K562 (cell line): ENCODE measurements around the gene GALR3. TPM values are rescaled to one million over a fixed set of nuclear protein-coding genes. Genes with fewer than 3 reads are reported as not detected.

Experiments used
- ARHGAP35 ChIP-seq: fragments of 450-650 bp; IDR thresholded peaks from 2 replicates; pipeline ENCODE4 v1.6.1; 2018; ENCODE audit not compliant: partially characterized antibody
- ARID1B ChIP-seq: fragments of 450-650 bp; IDR thresholded peaks from 2 replicates; pipeline ENCODE4 v1.6.1; 2016; ENCODE audit warnings: antibody characterized with exemption, mild to moderate bottlenecking, inconsistent platforms
- ATF2 ChIP-seq: sonication (generic); formaldehyde crosslinking; IDR thresholded peaks from 2 replicates; pipeline ENCODE4 v1.8.1; 2022; ENCODE audit warnings: missing genetic modification reagents
- BRF2 ChIP-seq: IDR thresholded peaks from 3 replicates; pipeline ENCODE4 v1.6.1; 2011; ENCODE audit warnings: borderline replicate concordance, mild to moderate bottlenecking; ENCODE audit not compliant: insufficient read length, insufficient read depth
- CBX3 ChIP-seq, 2 experiments: IDR thresholded peaks; 1 replicate in 1 of 2; 2 replicates in 1 of 2; pipeline ENCODE4 v1.6.1; 2012; ENCODE audit warnings: inconsistent platforms in 2 of 2, low read length in 2 of 2, borderline replicate concordance in 1 of 2, control low read depth in 1 of 2
- ELF1 ChIP-seq: fragments of 200-800 bp; sonication (Bioruptor generic); IDR thresholded peaks from 2 replicates; pipeline ENCODE4 v1.6.1; 2016; ENCODE audit warnings: missing genetic modification characterization, missing compliant biosample characterization
- ESRRA ChIP-seq: fragments of 450-650 bp; IDR thresholded peaks from 2 replicates; pipeline ENCODE4 v1.6.1; 2014; ENCODE audit warnings: low read depth, mild to moderate bottlenecking, moderate library complexity, borderline replicate concordance
- PCBP2 ChIP-seq: fragments of 200-400 bp; formaldehyde crosslinking; IDR thresholded peaks from 2 replicates; pipeline ENCODE4 v1.6.1; 2018; ENCODE audit warnings: low read length, low read depth, mild to moderate bottlenecking, moderate library complexity; ENCODE audit not compliant: poor library complexity, severe bottlenecking
- PHTF2 ChIP-seq: fragments of 250-450 bp; sonication (Bioruptor Pico); IDR thresholded peaks from 2 replicates; pipeline ENCODE4 v1.5.0; 2021; ENCODE audit warnings: mild to moderate bottlenecking
- SMARCA4 ChIP-seq: fragments of 450-650 bp; IDR thresholded peaks from 2 replicates; pipeline ENCODE4 v1.6.1; 2016
- TAF15 ChIP-seq: fragments of 200-400 bp; formaldehyde crosslinking; IDR thresholded peaks from 2 replicates; pipeline ENCODE4 v1.6.1; 2017; ENCODE audit warnings: mild to moderate bottlenecking, low read depth, low read length, moderate library complexity
- XRCC3 ChIP-seq: fragments of 450-650 bp; IDR thresholded peaks from 2 replicates; pipeline ENCODE4 v1.6.1; 2017; ENCODE audit warnings: mild to moderate bottlenecking, moderate library complexity
- ZNF280A ChIP-seq: fragments of 450-650 bp; IDR thresholded peaks from 2 replicates; pipeline ENCODE4 v1.6.1; 2018; ENCODE audit warnings: mild to moderate bottlenecking, low read depth; ENCODE audit not compliant: partially characterized antibody
- ZNF316 ChIP-seq: fragments of 450-650 bp; IDR thresholded peaks from 2 replicates; pipeline ENCODE4 v1.6.1; 2016
- ZNF589 ChIP-seq: fragments of 200-800 bp; sonication (Bioruptor generic); IDR thresholded peaks from 2 replicates; pipeline ENCODE4 v1.6.1; 2016; ENCODE audit warnings: low read depth, missing genetic modification characterization, missing compliant biosample characterization
- ZNF609 ChIP-seq: sonication (generic); formaldehyde crosslinking; IDR thresholded peaks from 2 replicates; pipeline ENCODE4 v1.8.1; 2023; ENCODE audit warnings: missing genetic modification reagents, mild to moderate bottlenecking, borderline replicate concordance
- ZNF707 ChIP-seq: fragments of 250-450 bp; sonication (Bioruptor Pico); conservative IDR thresholded peaks from 2 replicates; pipeline ENCODE4 v1.8.0; 2022; ENCODE audit warnings: inconsistent platforms, mild to moderate bottlenecking, moderate library complexity
- ZNF764 ChIP-seq: fragments of 250-450 bp; sonication (Bioruptor Pico); IDR thresholded peaks from 2 replicates; pipeline ENCODE4 v1.4.0; 2020; ENCODE audit warnings: low read depth, mild to moderate bottlenecking, moderate library complexity
- polyA plus RNA-seq, 8 experiments: library from polyadenylated mRNA; depleted of rRNA in 4 of 8; stranded (reverse) in 5 of 8; unstranded in 3 of 8; fragments of >200 nt; fragmentation: Nextera tagmentation in 2 of 8; fragmentation: Illumina TruSeq in 1 of 8; extraction: Ambion mirVana in 2 of 8; extraction: Trizol in 1 of 8; gene quantifications; 2 replicates each; pipeline versions ENCODE4 v1.2.1 to v1.2.3, GENCODE V29; 2011 to 2014; ENCODE audit warnings: inconsistent platforms in 1 of 8, missing spikeins in 1 of 8
- total RNA-seq, 7 experiments: library from RNA; depleted of rRNA in 6 of 7; stranded (reverse); fragments of >200 nt in 6 of 7; fragmentation: Illumina TruSeq in 2 of 7; extraction: Trizol in 2 of 7; gene quantifications; 2 replicates each; pipeline versions ENCODE4 v1.2.1 to v1.2.3, GENCODE V29; 2011 to 2021; ENCODE audit warnings: low replicate concordance in 1 of 7

Gene GALR3
- total and polyA plus RNA-seq, 9 of the 15 experiments (the other 6 are each of a cell fraction or from before 2014, with no cell fraction given) = 0.13 TPM; not detected in 8

GRCh38 chr22:37802310-37803194 lies 20.6 kb upstream of the GALR3 start (continued):
- TF ChIP-seq TAF15 = no peak
- TF ChIP-seq ZNF707 (CRISPR knock-in tag) = no peak
- no peak for TF ChIP-seq ZNF764
- TF ChIP-seq ZNF316 = no peak
- TF ChIP-seq ARID1B = no peak
- no peak for TF ChIP-seq PHTF2
- TF ChIP-seq ESRRA = no peak
- TF ChIP-seq ZNF609 (CRISPR knock-in tag) = no peak
- TF ChIP-seq ZNF280A = no peak
- TF ChIP-seq XRCC3 = no peak
- TF ChIP-seq ATF2 (CRISPR knock-in tag) = no peak
- TF ChIP-seq ELF1 (tag) = peak; percentile 58
- TF ChIP-seq SMARCA4 = no peak
- TF ChIP-seq ARHGAP35 = no peak
- TF ChIP-seq ZNF589 = no peak
- TF ChIP-seq PCBP2 = no peak
- TF ChIP-seq BRF2 = no peak
- no peak for TF ChIP-seq CBX3 (IDR thresholded peaks at IDR 0.05; ENCODE audit: borderline replicate concordance in 1 of 2, low read length in 2 of 2)
